Measurements from ENCODE around the gene RNF17. TPM values are rescaled to one million over a fixed set of nuclear protein-coding genes. Genes with fewer than 3 reads are reported as not detected.

The RNF17 gene
- total and polyA plus RNA-seq, 9 donors: 0.14 to 0.73 (median 0.32) TPM; not detected in 3

GRCh38 chr13:24870380-24870760 is 106.4 kb downstream of the RNF17 start:
- H3K27me3 ChIP-seq (ENCODE audit: control insufficient read depth, insufficient read depth, low read length): no peaks in the 10 kb centered on the region
- no peak overlapping the region for H3K27ac ChIP-seq (ENCODE audit: low read length)
- no peaks in the 10 kb centered on the region for H3K4me1 ChIP-seq (ENCODE audit: control insufficient read depth, insufficient read depth, low read length)
- no peaks in the 10 kb centered on the region for H3K36me3 ChIP-seq (ENCODE audit: control insufficient read depth, insufficient read depth, low read length)
- DNase-seq: no peak
- no peak overlapping the region for H3K4me3 ChIP-seq (ENCODE audit: low read length)
- H3K9me3 ChIP-seq (replicated peaks; ENCODE audit: control insufficient read depth, low read depth, low read length): no peaks in the 10 kb centered on the region
- no CpG with 5 or more reads among the region's 6 CpGs for WGBS (ENCODE audit: insufficient coverage)

DNA sequence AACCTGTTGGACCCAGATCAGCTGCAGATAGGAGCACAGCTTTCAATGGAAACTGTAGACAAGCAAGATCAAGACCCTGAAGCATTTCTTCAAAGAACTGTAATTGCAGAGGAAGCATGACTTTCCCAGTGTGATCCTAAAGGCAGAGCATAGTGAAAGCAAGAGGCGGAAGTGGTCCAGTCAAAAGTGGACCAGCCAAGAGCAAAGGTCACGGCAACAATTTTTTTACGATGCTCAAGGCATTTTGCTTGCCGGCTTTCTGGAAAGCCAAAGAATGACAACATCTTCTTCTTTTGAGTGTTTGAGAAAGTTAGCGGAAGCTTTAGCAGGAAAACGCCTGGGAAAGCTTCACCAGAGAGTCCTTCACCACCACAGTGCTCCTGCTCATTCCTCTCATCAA is 111.6 kb downstream of the RNF17 start:
- H3K27ac ChIP-seq (ENCODE audit: low read length): no peak overlapping the region
- no peak overlapping the region for H3K4me3 ChIP-seq (ENCODE audit: low read length)
- 96% methylated on average over 4 of the region's 6 CpGs for WGBS (ENCODE audit: insufficient coverage)
- no peaks in the 10 kb centered on the region for H3K27me3 ChIP-seq (ENCODE audit: control insufficient read depth, insufficient read depth, low read length)
- no peak for DNase-seq
- H3K36me3 ChIP-seq (ENCODE audit: control insufficient read depth, insufficient read depth, low read length): no peaks in the 10 kb centered on the region
- H3K4me1 ChIP-seq (ENCODE audit: control insufficient read depth, insufficient read depth, low read length): no peaks in the 10 kb centered on the region
- no peaks in the 10 kb centered on the region for H3K9me3 ChIP-seq (replicated peaks; ENCODE audit: control insufficient read depth, low read depth, low read length)

- 83% methylated on average over 1 of the region's 1 CpG for WGBS (ENCODE audit: insufficient coverage)
Observed at GRCh38 chr13:24877531-24877930, 113.6 kb downstream of the RNF17 start.

GRCh38 chr13:24878340-24878739 is 114.4 kb downstream of the RNF17 start:
- Histone ChIP-seq H3K27ac (ENCODE audit: low read length) (no peak overlapping the region), H3K9me3 (replicated peaks; ENCODE audit: control insufficient read depth, low read depth, low read length) (no peaks in the 10 kb centered on the region), H3K27me3 (ENCODE audit: control insufficient read depth, insufficient read depth, low read length) (no peaks in the 10 kb centered on the region), H3K4me1 (ENCODE audit: control insufficient read depth, insufficient read depth, low read length) (no peaks in the 10 kb centered on the region), H3K4me3 (ENCODE audit: low read length) (no peak overlapping the region), H3K36me3 (ENCODE audit: control insufficient read depth, insufficient read depth, low read length) (no peaks in the 10 kb centered on the region)
- DNase-seq: no peak
- 95% methylated on average over 2 of the region's 2 CpGs for WGBS (ENCODE audit: insufficient coverage)

More at GRCh38 chr13:24877531-24877930, 113.6 kb downstream of the RNF17 start:
- DNase-seq: no peak
- H3K27ac ChIP-seq (ENCODE audit: low read length): no peak overlapping the region
- H3K36me3 ChIP-seq (ENCODE audit: control insufficient read depth, insufficient read depth, low read length): no peaks in the 10 kb centered on the region
- H3K4me1 ChIP-seq (ENCODE audit: control insufficient read depth, insufficient read depth, low read length): no peaks in the 10 kb centered on the region
- no peak overlapping the region for H3K4me3 ChIP-seq (ENCODE audit: low read length)
- H3K27me3 ChIP-seq (ENCODE audit: control insufficient read depth, insufficient read depth, low read length): no peaks in the 10 kb centered on the region
- no peaks in the 10 kb centered on the region for H3K9me3 ChIP-seq (replicated peaks; ENCODE audit: control insufficient read depth, low read depth, low read length)

DNA sequence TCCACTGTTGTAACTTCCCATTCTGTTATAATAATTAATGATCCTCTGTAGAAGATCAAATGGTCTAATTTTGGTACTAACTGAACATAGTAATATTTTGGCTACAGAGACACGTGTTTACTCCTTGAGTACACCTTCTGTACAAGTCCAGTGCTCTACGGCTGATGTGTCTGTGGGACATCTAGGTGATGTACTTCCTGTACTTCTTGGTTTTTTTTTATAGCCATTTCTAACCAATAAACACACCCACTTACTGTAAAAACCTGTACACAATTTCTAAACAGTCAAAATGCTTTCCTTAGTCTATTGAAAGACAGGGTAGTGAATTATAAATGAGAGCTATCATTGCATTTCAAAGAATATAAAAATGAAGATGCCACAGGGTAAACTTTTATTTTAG is 118.7 kb downstream of the RNF17 start:
- Histone ChIP-seq H3K27ac (ENCODE audit: low read length) (no peak overlapping the region), H3K36me3 (ENCODE audit: control insufficient read depth, insufficient read depth, low read length) (peaks cover 7% of the 10 kb centered on the region), H3K4me3 (ENCODE audit: low read length) (no peak overlapping the region), H3K27me3 (ENCODE audit: control insufficient read depth, insufficient read depth, low read length) (no peaks in the 10 kb centered on the region), H3K4me1 (ENCODE audit: control insufficient read depth, insufficient read depth, low read length) (no peaks in the 10 kb centered on the region), H3K9me3 (replicated peaks; ENCODE audit: control insufficient read depth, low read depth, low read length) (no peaks in the 10 kb centered on the region)
- WGBS (ENCODE audit: insufficient coverage): no CpG with 5 or more reads among the region's 2 CpGs
- DNase-seq: no peak

DNA sequence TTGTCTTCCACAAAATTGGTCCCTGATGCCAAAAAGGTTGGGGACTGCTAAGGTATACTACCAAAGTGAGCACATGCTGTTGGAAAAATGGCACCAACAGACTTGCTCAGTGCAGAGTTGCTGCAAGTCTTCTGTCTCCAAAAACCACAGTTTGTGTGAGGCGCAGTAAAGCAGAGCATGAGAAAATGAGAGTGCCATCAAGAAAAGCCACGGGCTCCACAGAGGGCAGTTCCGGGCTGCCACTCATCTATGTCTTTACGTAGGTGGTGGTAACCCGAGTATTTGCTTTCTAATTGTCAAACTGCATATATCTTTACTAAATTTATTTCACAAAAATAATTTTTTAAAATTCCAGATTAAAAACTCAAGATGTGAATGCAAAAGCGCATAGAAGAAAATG is 123.8 kb downstream of the RNF17 start:
- Histone ChIP-seq H3K36me3 (ENCODE audit: control insufficient read depth, insufficient read depth, low read length) (peaks cover 19% of the 10 kb centered on the region), H3K27me3 (ENCODE audit: control insufficient read depth, insufficient read depth, low read length) (no peaks in the 10 kb centered on the region), H3K4me1 (ENCODE audit: control insufficient read depth, insufficient read depth, low read length) (no peaks in the 10 kb centered on the region), H3K9me3 (replicated peaks; ENCODE audit: control insufficient read depth, low read depth, low read length) (no peaks in the 10 kb centered on the region), H3K27ac (ENCODE audit: low read length) (no peak overlapping the region), H3K4me3 (ENCODE audit: low read length) (no peak overlapping the region)
- no peak for DNase-seq
- WGBS (ENCODE audit: insufficient coverage): 82% methylated on average over 2 of the region's 6 CpGs

GRCh38 chr13:24888291-24888931 is 124.4 kb downstream of the RNF17 start:
- Histone ChIP-seq H3K9me3 (replicated peaks; ENCODE audit: control insufficient read depth, low read depth, low read length) (no peaks in the 10 kb centered on the region), H3K36me3 (ENCODE audit: control insufficient read depth, insufficient read depth, low read length) (peaks cover 19% of the 10 kb centered on the region), H3K4me3 (ENCODE audit: low read length) (no peak overlapping the region), H3K4me1 (ENCODE audit: control insufficient read depth, insufficient read depth, low read length) (no peaks in the 10 kb centered on the region), H3K27me3 (ENCODE audit: control insufficient read depth, insufficient read depth, low read length) (no peaks in the 10 kb centered on the region), H3K27ac (ENCODE audit: low read length) (no peak overlapping the region)
- no CpG with 5 or more reads among the region's 3 CpGs for WGBS (ENCODE audit: insufficient coverage)
- no peak for DNase-seq

- Histone ChIP-seq H3K4me1 (ENCODE audit: control insufficient read depth, insufficient read depth, low read length) (no peaks in the 10 kb centered on the region), H3K9me3 (replicated peaks; ENCODE audit: control insufficient read depth, low read depth, low read length) (no peaks in the 10 kb centered on the region), H3K36me3 (ENCODE audit: control insufficient read depth, insufficient read depth, low read length) (peaks cover 20% of the 10 kb centered on the region), H3K27ac (ENCODE audit: low read length) (no peak overlapping the region), H3K27me3 (ENCODE audit: control insufficient read depth, insufficient read depth, low read length) (no peaks in the 10 kb centered on the region), H3K4me3 (ENCODE audit: low read length) (no peak overlapping the region)
- 96% methylated on average over 5 of the region's 7 CpGs for WGBS (ENCODE audit: insufficient coverage)
- no peak for DNase-seq
Observed at GRCh38 chr13:24890256-24890655, 126.3 kb downstream of the RNF17 start.

- H3K9me3 ChIP-seq (replicated peaks; ENCODE audit: control insufficient read depth, low read depth, low read length): no peaks in the 10 kb centered on the region
- H3K27me3 ChIP-seq (ENCODE audit: control insufficient read depth, insufficient read depth, low read length): no peaks in the 10 kb centered on the region
- no peak overlapping the region for H3K4me3 ChIP-seq (ENCODE audit: low read length)
- H3K36me3 ChIP-seq (ENCODE audit: control insufficient read depth, insufficient read depth, low read length): peaks cover 21% of the 10 kb centered on the region
- 85% methylated on average over 15 of the region's 18 CpGs for WGBS (ENCODE audit: insufficient coverage)
- H3K27ac ChIP-seq (ENCODE audit: low read length): no peak overlapping the region
- no peak for DNase-seq
- H3K4me1 ChIP-seq (ENCODE audit: control insufficient read depth, insufficient read depth, low read length): no peaks in the 10 kb centered on the region
Observed at GRCh38 chr13:24891476-24892108, 127.6 kb downstream of the RNF17 start.

DNA sequence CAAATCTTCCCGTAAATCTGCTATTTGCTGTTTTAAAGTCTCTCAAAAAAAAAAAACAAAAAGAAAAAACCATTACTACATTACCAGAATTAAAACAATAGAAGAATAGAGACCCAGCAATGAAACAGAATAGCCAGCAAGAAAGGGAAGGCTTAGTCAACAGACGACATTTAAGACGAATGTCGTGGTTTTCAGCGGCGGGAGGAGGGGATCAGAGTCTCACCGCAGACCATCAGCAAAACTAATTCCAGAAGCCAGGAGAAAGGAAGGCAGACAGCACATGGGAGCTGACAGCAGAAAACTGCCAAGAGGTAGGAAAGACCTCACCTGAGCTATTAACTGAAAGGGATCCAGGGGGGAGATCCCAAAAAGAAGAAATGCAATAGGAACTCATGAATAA is 128.9 kb downstream of the RNF17 start:
- no peak for DNase-seq
- Histone ChIP-seq H3K36me3 (ENCODE audit: control insufficient read depth, insufficient read depth, low read length) (peaks cover 19% of the 10 kb centered on the region), H3K9me3 (replicated peaks; ENCODE audit: control insufficient read depth, low read depth, low read length) (no peaks in the 10 kb centered on the region), H3K4me1 (ENCODE audit: control insufficient read depth, insufficient read depth, low read length) (no peaks in the 10 kb centered on the region), H3K27me3 (ENCODE audit: control insufficient read depth, insufficient read depth, low read length) (no peaks in the 10 kb centered on the region), H3K4me3 (ENCODE audit: low read length) (no peak overlapping the region), H3K27ac (ENCODE audit: low read length) (no peak overlapping the region)
- 89% methylated on average over 4 of the region's 7 CpGs for WGBS (ENCODE audit: insufficient coverage)

Data from muscle of leg (tissue), 11 donors.